H1 (cell line): Measurements from ENCODE around the gene SOST. TPM values are rescaled to one million over a fixed set of nuclear protein-coding genes. Genes with fewer than 3 reads are reported as not detected.

Source experiments
- CTCF ChIA-PET: fragments of 300-600 bp; sonication (Branson Sonifier 250); formaldehyde crosslinking; loops from one replicate; lab custom pipeline; 2021; ENCODE audit not compliant: partially characterized antibody; lab: Charles Lee
- POLR2A ChIA-PET: fragments of 300-600 bp; sonication (Branson Sonifier 250); formaldehyde crosslinking; loops from one replicate; lab custom pipeline; 2021; ENCODE audit warnings: inconsistent platforms; ENCODE audit not compliant: partially characterized antibody; lab: Charles Lee
- DNase-seq, 2 experiments: peaks; one replicate each; pipeline versions ENCODE4 v3.0.0 to v3.0.0-alpha.2; 2010 to 2022; ENCODE audit warnings: low spot score in 2 of 2, low read depth in 1 of 2, mixed read lengths in 1 of 2
- FAIRE-seq: peaks from 2 replicates; lab custom pipeline; 2011; peaks lifted over from hg19 to GRCh38; lab: Jason Lieb, UNC
- H2AFZ ChIP-seq: 2 replicates; pipeline ENCODE4 v1.8.1; 2012; ENCODE audit warnings: low read length, inconsistent platforms
- H2AK5ac ChIP-seq: 2 replicates; pipeline ENCODE4 v1.6.1; 2013; ENCODE audit warnings: low read depth, low read length
- H2BK120ac ChIP-seq: replicated peaks from 2 replicates; pipeline ENCODE3; 2013; ENCODE audit warnings: low read depth, low read length, inconsistent platforms
- H2BK12ac ChIP-seq: 2 replicates; pipeline ENCODE4 v1.6.1; 2013; ENCODE audit warnings: low read depth, low read length
- H2BK15ac ChIP-seq: 2 replicates; pipeline ENCODE4 v1.6.1; 2013; ENCODE audit warnings: low read length
- H2BK20ac ChIP-seq: 2 replicates; pipeline ENCODE4 v1.6.1; 2013; ENCODE audit warnings: low read length
- H2BK5ac ChIP-seq: 2 replicates; pipeline ENCODE4 v1.6.1; 2013; ENCODE audit warnings: low read depth, low read length
- H3K14ac ChIP-seq: 2 replicates; pipeline ENCODE4 v1.6.1; 2013; ENCODE audit warnings: inconsistent platforms; ENCODE audit not compliant: insufficient read length
- H3K18ac ChIP-seq: 2 replicates; pipeline ENCODE4 v1.6.1; 2013; ENCODE audit warnings: low read length; ENCODE audit errors: extremely low read depth
- H3K23ac ChIP-seq: 2 replicates; pipeline ENCODE4 v1.6.1; 2013; ENCODE audit warnings: inconsistent platforms; ENCODE audit not compliant: insufficient read length
- H3K23me2 ChIP-seq: 2 replicates; pipeline ENCODE4 v1.6.1; 2013; ENCODE audit warnings: low read depth, low read length
- H3K27ac ChIP-seq: 2 replicates; pipeline ENCODE4 v1.6.1; 2011; ENCODE audit warnings: low read depth, low read length, inconsistent platforms
- H3K27me3 ChIP-seq, 4 experiments: replicated peaks in 1 of 4; 1 replicate in 1 of 4; 2 replicates in 3 of 4; pipeline versions ENCODE4 v1.6.1 to v1.8.1; 2011 to 2013; ENCODE audit warnings: low read length in 3 of 4, mild to moderate bottlenecking in 3 of 4, inconsistent platforms in 2 of 4, mixed read lengths in 2 of 4, moderate library complexity in 1 of 4; ENCODE audit not compliant: control insufficient read depth in 3 of 4, insufficient read depth in 3 of 4; ENCODE audit errors: extremely low read depth in 1 of 4
- H3K36me3 ChIP-seq, 4 experiments: 2 replicates each; pipeline versions ENCODE4 v1.6.1 to v1.8.1; 2011 to 2013; ENCODE audit warnings: mild to moderate bottlenecking in 4 of 4, low read length in 3 of 4, moderate library complexity in 2 of 4, control low read depth in 1 of 4, inconsistent platforms in 1 of 4; ENCODE audit not compliant: insufficient read depth in 4 of 4, control insufficient read depth in 2 of 4
- H3K4ac ChIP-seq: replicated peaks from 2 replicates; pipeline ENCODE3; 2013; ENCODE audit warnings: low read length, low read depth, mixed read lengths, inconsistent platforms; ENCODE audit not compliant: insufficient read length
- H3K4me1 ChIP-seq, 4 experiments: replicated peaks in 1 of 4; 1 replicate in 1 of 4; 2 replicates in 3 of 4; pipeline versions ENCODE4 v1.6.1 to v1.8.1; 2011 to 2013; ENCODE audit warnings: low read length in 3 of 4, inconsistent platforms in 2 of 4, mixed read lengths in 1 of 4; ENCODE audit not compliant: insufficient read depth in 4 of 4, control insufficient read depth in 3 of 4
- H3K4me2 ChIP-seq, 2 experiments: 2 replicates each; pipeline versions ENCODE4 v1.6.1 to v1.8.1; 2011 to 2013; ENCODE audit warnings: low read depth in 2 of 2, low read length in 2 of 2, control low read depth in 1 of 2, inconsistent platforms in 1 of 2, mild to moderate bottlenecking in 1 of 2; ENCODE audit not compliant: insufficient read depth in 1 of 2
- H3K4me3 ChIP-seq, 4 experiments: fragments of 200-600, 300-600 bp in 1 of 4; sonication (generic), shearing (Covaris generic), sonication (Bioruptor Twin) in 1 of 4; 2 replicates each; pipeline versions ENCODE4 v1.5.1 to v1.8.1; 2011 to 2016; ENCODE audit warnings: low read length in 4 of 4, low read depth in 3 of 4, control low read depth in 2 of 4, inconsistent platforms in 2 of 4, mild to moderate bottlenecking in 2 of 4, mixed read lengths in 1 of 4, moderate library complexity in 1 of 4; ENCODE audit not compliant: insufficient read depth in 2 of 4; ENCODE audit errors: extremely low read depth in 1 of 4
- H3K56ac ChIP-seq: replicated peaks from 2 replicates; pipeline ENCODE3; 2013; ENCODE audit warnings: low read depth, mild to moderate bottlenecking, mixed read lengths, low read length, inconsistent platforms; ENCODE audit not compliant: insufficient read length
- H3K79me1 ChIP-seq: 2 replicates; pipeline ENCODE4 v1.6.1; 2013; ENCODE audit warnings: low read depth, low read length, control low read depth
- H3K79me2 ChIP-seq, 2 experiments: 2 replicates each; pipeline versions ENCODE4 v1.6.1 to v1.8.1; 2012 to 2013; ENCODE audit warnings: low read length in 2 of 2, mild to moderate bottlenecking in 2 of 2, inconsistent platforms in 1 of 2; ENCODE audit not compliant: insufficient read depth in 2 of 2, control insufficient read depth in 1 of 2
- H3K9ac ChIP-seq, 4 experiments: replicated peaks in 1 of 4; 1 replicate in 1 of 4; 2 replicates in 3 of 4; pipeline versions ENCODE4 v1.6.1 to v1.8.1; 2011 to 2013; ENCODE audit warnings: low read depth in 3 of 4, low read length in 3 of 4, control low read depth in 2 of 4, mild to moderate bottlenecking in 2 of 4, moderate library complexity in 2 of 4, inconsistent platforms in 1 of 4; ENCODE audit errors: extremely low read depth in 1 of 4
- H3K9me3 ChIP-seq, 2 experiments: 2 replicates each; pipeline versions ENCODE4 v1.6.1 to v1.8.1; 2012 to 2013; ENCODE audit warnings: mild to moderate bottlenecking in 2 of 2, moderate library complexity in 2 of 2, control low read depth in 1 of 2, inconsistent platforms in 1 of 2, low read depth in 1 of 2, low read length in 1 of 2, mixed read lengths in 1 of 2; ENCODE audit not compliant: insufficient read depth in 2 of 2
- H4K20me1 ChIP-seq, 2 experiments: replicated peaks in 1 of 2; 2 replicates each; pipeline versions ENCODE3 to v1.8.1; 2011 to 2013; ENCODE audit warnings: inconsistent platforms in 2 of 2, low read length in 2 of 2, mild to moderate bottlenecking in 1 of 2; ENCODE audit not compliant: insufficient read depth in 2 of 2, control insufficient read depth in 1 of 2
- H4K5ac ChIP-seq: 2 replicates; pipeline ENCODE4 v1.6.1; 2013; ENCODE audit warnings: low read length, low read depth, mixed read lengths, inconsistent platforms; ENCODE audit not compliant: insufficient read length
- H4K8ac ChIP-seq: 2 replicates; pipeline ENCODE4 v1.8.0; 2013; ENCODE audit warnings: mild to moderate bottlenecking, moderate library complexity, low read length, inconsistent platforms; ENCODE audit not compliant: insufficient read depth; ENCODE audit errors: extremely low read depth
- H4K91ac ChIP-seq: replicated peaks from 2 replicates; pipeline ENCODE3; 2013; ENCODE audit warnings: low read length, mixed read lengths, inconsistent platforms; ENCODE audit not compliant: insufficient read length
- CREB1 ChIP-seq: IDR thresholded peaks from 2 replicates; pipeline ENCODE4 v1.6.1; 2012; ENCODE audit warnings: inconsistent platforms
- JUN ChIP-seq: IDR thresholded peaks from 2 replicates; pipeline ENCODE4 v1.6.1; 2011; ENCODE audit warnings: low read depth, mild to moderate bottlenecking, improper control_type of control experiment, low read length
- PHF8 ChIP-seq: fragments of 200-600 bp; sonication (generic); conservative IDR thresholded peaks from 2 replicates; pipeline ENCODE4 v1.7.1; 2012; ENCODE audit warnings: low read depth, mild to moderate bottlenecking, inconsistent platforms, low read length, moderate library complexity
- YY1 ChIP-seq: IDR thresholded peaks from 2 replicates; pipeline ENCODE4 v1.6.1; 2011; ENCODE audit warnings: low read depth, mild to moderate bottlenecking, low read length
- WGBS, 2 experiments: shearing (Covaris generic) in 1 of 2; methylation state at CpG; one replicate each; pipeline versions ENCODE4 v1.1.6 to v1.1.7; 2013 to 2015; ENCODE audit warnings: low lambda C conversion rate in 2 of 2, mixed read lengths in 2 of 2, inconsistent platforms in 1 of 2, low coverage in 1 of 2, missing lambda C conversion rate in 1 of 2; ENCODE audit not compliant: insufficient replicate concordance in 2 of 2, insufficient coverage in 1 of 2, insufficient read length in 1 of 2; ENCODE audit errors: extremely low coverage in 1 of 2, missing lambda C conversion rate in 1 of 2; 5-methylcytosine and 5-hydroxymethylcytosine counted together
- polyA plus RNA-seq, 7 experiments: library from polyadenylated mRNA; depleted of rRNA in 3 of 7; stranded (reverse) in 5 of 7; unstranded in 2 of 7; fragments of >200 nt in 5 of 7; fragments of 200-250 nt in 2 of 7; gene quantifications; 1 replicate in 5 of 7; 2 replicates in 1 of 7; 4 replicates in 1 of 7; pipeline versions ENCODE4 v1.2.1 to v1.2.3, GENCODE V29; 2011 to 2013; ENCODE audit warnings: missing spikeins in 2 of 7, mixed read lengths in 2 of 7
- total RNA-seq: library from RNA; stranded (reverse); fragmentation: NEBNext Ultra II Directional; extraction: Animal tissue kit (Norgen Biotek cat#: 25700); gene quantifications from 2 replicates; pipeline ENCODE4 v1.2.1, GENCODE V29; 2021
- TF ChIP-seq, protein P1 (sequence below): IDR thresholded peaks from 2 replicates; pipeline ENCODE4 v1.6.1; 2012; ENCODE audit warnings: inconsistent platforms
- TF ChIP-seq, protein P2 (sequence below): IDR thresholded peaks from 2 replicates; pipeline ENCODE4 v1.6.1; 2012; ENCODE audit warnings: inconsistent platforms
- TF ChIP-seq, protein P3 (sequence below): IDR thresholded peaks from 2 replicates; pipeline ENCODE4 v1.6.1; 2011; ENCODE audit warnings: low read length, improper control_type of control experiment

The SOST gene
- total and polyA plus RNA-seq, 2 of the 8 experiments (the other 6 are each of a cell fraction or from before 2014, with no cell fraction given): 0.08 TPM; not detected in 1

DNA sequence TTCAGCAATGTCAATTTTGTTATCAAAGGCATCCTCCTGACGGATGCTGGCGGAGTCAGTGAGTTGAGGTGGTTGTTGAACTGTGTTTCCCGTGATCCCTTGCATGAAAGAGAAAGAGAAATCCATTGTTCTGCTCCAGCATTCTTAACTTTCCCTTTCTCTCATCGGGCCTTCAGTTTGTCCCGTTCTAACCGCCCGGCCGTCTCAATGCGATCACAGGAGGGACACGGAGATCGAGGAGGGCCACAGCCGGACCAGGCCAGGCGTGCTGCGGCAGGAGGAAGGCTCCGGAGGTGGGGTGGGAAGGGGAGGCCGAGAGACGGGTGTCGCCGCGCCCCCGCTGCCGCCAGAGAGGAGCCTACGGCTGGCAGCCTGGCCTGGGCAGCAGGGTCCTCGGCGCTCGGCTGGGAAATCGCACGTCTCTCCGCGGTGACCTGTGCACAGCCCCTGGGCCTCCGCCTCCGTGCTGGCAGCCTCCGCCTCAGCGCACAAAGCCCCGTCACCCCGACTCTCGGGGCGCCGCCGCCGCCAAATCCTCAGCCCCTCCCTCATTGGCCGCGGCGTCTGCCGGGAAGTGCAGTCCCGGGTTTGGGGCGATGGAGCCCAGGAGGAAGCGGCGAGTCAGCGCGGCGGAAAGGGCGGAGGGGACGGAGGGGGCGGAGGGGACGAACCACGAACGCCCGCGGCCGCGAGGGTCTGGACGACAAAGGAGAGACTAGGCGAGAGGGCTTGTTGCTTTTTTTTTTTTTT is 38.1 kb downstream of the SOST start:
- 12% methylated on average over 31 of the region's 64 CpGs; no CpG with 5 or more reads in 1 of the 2 experiments for WGBS, 2 experiments
- Histone ChIP-seq H3K14ac (no peak overlapping the region), H3K36me3 (no peaks in the 10 kb centered on the region), H3K27ac (peak overlapping the region; percentile 64), H3K4me1 (peaks cover 0 to 3% (median 1%) of the 10 kb centered on the region in 4 experiments; a peak in 3 of 7 replicates), H2BK5ac (peak overlapping the region; percentile 87; the same call in 1 of the 2 replicates), H3K9me3 (no peaks in the 10 kb centered on the region), H2AK5ac (no peak overlapping the region), H3K79me1 (no peaks in the 10 kb centered on the region), H3K79me2 (no peaks in the 10 kb centered on the region), H4K5ac (peak overlapping the region; percentile 69), H3K27me3 (peaks cover 0 to under 1% (median under 1%) of the 10 kb centered on the region in 4 experiments; a peak in 4 of 7 replicates), H4K20me1 (no peaks in the 10 kb centered on the region), H4K91ac (peak overlapping the region; percentile 87), H3K4me2 (peak overlapping the region; percentile 60 to 91), H4K8ac (peak overlapping the region; percentile 97), H2BK15ac (peak overlapping the region; percentile 29; the same call in 1 of the 2 replicates), H3K4ac (peak overlapping the region; percentile 83), H3K9ac (peak overlapping the region; percentile 63 to 84 (median 71)), H2AFZ (peak overlapping the region; percentile 70; the same call in 1 of the 2 replicates), H2BK120ac (no peak overlapping the region), H3K23ac (no peak overlapping the region), H2BK20ac (no peak overlapping the region), H2BK12ac (peak overlapping the region; percentile 30; the same call in 1 of the 2 replicates), H3K18ac (peak overlapping the region; percentile 89; the same call in 1 of the 2 replicates), H3K56ac (peak overlapping the region; percentile 65), H3K23me2 (peaks cover 5% of the 10 kb centered on the region; the same call in 1 of the 2 replicates), H3K4me3 (peak overlapping the region; percentile 34 to 68 (median 39))
- ChIA-PET POLR2A (interaction anchor here (1.4 kb wide), 1 partner anchor 13 kb away, joined by 6 read pairs; no protein-coding TSS in a partner anchor), CTCF (interaction anchor here (0.6 to 1.2 kb wide), 3 partner anchors 27 to 47 kb away, joined by 3 to 4 read pairs (median 4); no protein-coding TSS in a partner anchor)
- DNase-seq: peak in 1 of 2 experiments; percentile 81
- no peak for FAIRE-seq
- TF ChIP-seq, protein P1, sequence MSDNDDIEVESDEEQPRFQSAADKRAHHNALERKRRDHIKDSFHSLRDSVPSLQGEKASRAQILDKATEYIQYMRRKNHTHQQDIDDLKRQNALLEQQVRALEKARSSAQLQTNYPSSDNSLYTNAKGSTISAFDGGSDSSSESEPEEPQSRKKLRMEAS: 0 out of 2 replicates have a peak, but pooled peaks have one; percentile 46
- TF ChIP-seq, protein P2, sequence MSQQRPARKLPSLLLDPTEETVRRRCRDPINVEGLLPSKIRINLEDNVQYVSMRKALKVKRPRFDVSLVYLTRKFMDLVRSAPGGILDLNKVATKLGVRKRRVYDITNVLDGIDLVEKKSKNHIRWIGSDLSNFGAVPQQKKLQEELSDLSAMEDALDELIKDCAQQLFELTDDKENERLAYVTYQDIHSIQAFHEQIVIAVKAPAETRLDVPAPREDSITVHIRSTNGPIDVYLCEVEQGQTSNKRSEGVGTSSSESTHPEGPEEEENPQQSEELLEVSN: peak; percentile 21
- TF ChIP-seq YY1: 0 out of 2 replicates have a peak, but pooled peaks have one; percentile 11
- no peak for TF ChIP-seq JUN
- peak; percentile 65 for TF ChIP-seq CREB1
- peak; percentile 78 for TF ChIP-seq PHF8
- TF ChIP-seq, protein P3, sequence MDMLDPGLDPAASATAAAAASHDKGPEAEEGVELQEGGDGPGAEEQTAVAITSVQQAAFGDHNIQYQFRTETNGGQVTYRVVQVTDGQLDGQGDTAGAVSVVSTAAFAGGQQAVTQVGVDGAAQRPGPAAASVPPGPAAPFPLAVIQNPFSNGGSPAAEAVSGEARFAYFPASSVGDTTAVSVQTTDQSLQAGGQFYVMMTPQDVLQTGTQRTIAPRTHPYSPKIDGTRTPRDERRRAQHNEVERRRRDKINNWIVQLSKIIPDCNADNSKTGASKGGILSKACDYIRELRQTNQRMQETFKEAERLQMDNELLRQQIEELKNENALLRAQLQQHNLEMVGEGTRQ: 0 out of 2 replicates have a peak, but pooled peaks have one; percentile 6
